ENCODE data around the gene RAP1GAP. TPM values are rescaled to one million over a fixed set of nuclear protein-coding genes. Genes with fewer than 3 reads are reported as not detected.
A peak's percentile ranks its signal among the peaks of the same experiment; 100 is the strongest.

RAP1GAP gene
- total RNA-seq, 2 donors from 2014 or later = 29.6 to 36.3 TPM

- Histone ChIP-seq H3K4me1 (no peaks in the 10 kb centered on the region), H3K9ac (ENCODE audit: low read depth in 2 of 2, low read length in 2 of 2) (no peak overlapping the region), H3K36me3 (no peaks in the 10 kb centered on the region), H3K9me3 (no peaks in the 10 kb centered on the region), H3K27me3 (no peaks in the 10 kb centered on the region), H3K27ac (peak overlapping the region; percentile 57), H3K4me3 (no peak overlapping the region)
- TF ChIP-seq, protein P1, sequence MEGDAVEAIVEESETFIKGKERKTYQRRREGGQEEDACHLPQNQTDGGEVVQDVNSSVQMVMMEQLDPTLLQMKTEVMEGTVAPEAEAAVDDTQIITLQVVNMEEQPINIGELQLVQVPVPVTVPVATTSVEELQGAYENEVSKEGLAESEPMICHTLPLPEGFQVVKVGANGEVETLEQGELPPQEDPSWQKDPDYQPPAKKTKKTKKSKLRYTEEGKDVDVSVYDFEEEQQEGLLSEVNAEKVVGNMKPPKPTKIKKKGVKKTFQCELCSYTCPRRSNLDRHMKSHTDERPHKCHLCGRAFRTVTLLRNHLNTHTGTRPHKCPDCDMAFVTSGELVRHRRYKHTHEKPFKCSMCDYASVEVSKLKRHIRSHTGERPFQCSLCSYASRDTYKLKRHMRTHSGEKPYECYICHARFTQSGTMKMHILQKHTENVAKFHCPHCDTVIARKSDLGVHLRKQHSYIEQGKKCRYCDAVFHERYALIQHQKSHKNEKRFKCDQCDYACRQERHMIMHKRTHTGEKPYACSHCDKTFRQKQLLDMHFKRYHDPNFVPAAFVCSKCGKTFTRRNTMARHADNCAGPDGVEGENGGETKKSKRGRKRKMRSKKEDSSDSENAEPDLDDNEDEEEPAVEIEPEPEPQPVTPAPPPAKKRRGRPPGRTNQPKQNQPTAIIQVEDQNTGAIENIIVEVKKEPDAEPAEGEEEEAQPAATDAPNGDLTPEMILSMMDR (IDR thresholded peaks at IDR 0.05) = no peak
- DNase-seq = peak; percentile 98
- intact Hi-C loops (cut with DNase I) = no loop called here
Observed at GRCh38 chr1:21607549-21608529, 61.3 kb downstream of the RAP1GAP start.

DNA sequence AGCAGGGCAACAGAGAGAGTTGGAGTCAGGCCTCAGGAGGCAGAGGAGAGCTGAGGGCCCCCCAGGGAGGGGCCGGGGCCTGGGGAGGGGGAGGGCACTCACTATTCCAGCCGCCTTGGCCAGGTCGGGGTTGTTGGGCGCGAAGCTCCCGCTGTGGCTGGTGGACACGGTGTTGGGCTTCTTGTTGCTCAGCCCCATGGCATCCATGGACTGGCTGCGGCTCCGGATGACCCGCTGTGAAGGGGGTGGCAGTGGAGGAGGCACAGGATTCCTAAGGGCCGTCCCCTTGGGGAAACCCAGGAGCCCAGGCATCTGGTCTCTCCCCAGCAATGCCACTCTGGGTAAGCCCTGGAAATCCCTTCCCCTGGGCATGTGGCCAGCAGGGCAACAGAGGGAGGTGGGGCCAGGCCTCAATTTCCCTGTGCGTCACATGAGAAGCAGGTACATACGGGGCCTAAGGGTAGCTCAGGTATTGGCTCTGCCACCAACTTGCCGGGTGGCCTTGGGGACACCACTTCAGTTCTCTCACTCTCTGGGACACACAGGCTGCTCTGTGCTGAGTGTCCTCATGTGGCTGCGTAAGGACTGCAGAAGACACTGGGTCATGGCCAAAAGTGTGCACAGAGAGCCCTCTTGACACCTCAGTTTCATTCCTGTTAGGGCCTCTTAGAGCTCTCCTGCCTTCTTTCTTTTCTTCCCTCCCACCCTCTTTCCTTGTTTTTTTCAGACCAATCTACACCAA lies 63.0 kb downstream of the RAP1GAP start:
- H3K4me1 ChIP-seq = no peaks in the 10 kb centered on the region
- intact Hi-C loops (cut with DNase I) = no loop called here
- H3K9me3 ChIP-seq = no peaks in the 10 kb centered on the region
- H3K27ac ChIP-seq = no peak overlapping the region
- no peaks in the 10 kb centered on the region for H3K36me3 ChIP-seq
- TF ChIP-seq, protein P1 (IDR thresholded peaks at IDR 0.05) = no peak
- no peak for DNase-seq
- H3K27me3 ChIP-seq = no peaks in the 10 kb centered on the region
- no peak overlapping the region for H3K4me3 ChIP-seq
- H3K9ac ChIP-seq (ENCODE audit: low read depth in 2 of 2, low read length in 2 of 2) = no peak overlapping the region

GRCh38 chr1:21605012-21605715 lies 64.0 kb downstream of the RAP1GAP start:
- Histone ChIP-seq H3K9me3 (no peaks in the 10 kb centered on the region), H3K36me3 (no peaks in the 10 kb centered on the region), H3K27ac (no peak overlapping the region), H3K4me3 (no peak overlapping the region), H3K27me3 (no peaks in the 10 kb centered on the region), H3K9ac (ENCODE audit: low read depth in 2 of 2, low read length in 2 of 2) (no peak overlapping the region), H3K4me1 (no peaks in the 10 kb centered on the region)
- TF ChIP-seq, protein P1 (IDR thresholded peaks at IDR 0.05) = no peak
- no peak for DNase-seq
- intact Hi-C loops (cut with DNase I) = no loop called here

DNA sequence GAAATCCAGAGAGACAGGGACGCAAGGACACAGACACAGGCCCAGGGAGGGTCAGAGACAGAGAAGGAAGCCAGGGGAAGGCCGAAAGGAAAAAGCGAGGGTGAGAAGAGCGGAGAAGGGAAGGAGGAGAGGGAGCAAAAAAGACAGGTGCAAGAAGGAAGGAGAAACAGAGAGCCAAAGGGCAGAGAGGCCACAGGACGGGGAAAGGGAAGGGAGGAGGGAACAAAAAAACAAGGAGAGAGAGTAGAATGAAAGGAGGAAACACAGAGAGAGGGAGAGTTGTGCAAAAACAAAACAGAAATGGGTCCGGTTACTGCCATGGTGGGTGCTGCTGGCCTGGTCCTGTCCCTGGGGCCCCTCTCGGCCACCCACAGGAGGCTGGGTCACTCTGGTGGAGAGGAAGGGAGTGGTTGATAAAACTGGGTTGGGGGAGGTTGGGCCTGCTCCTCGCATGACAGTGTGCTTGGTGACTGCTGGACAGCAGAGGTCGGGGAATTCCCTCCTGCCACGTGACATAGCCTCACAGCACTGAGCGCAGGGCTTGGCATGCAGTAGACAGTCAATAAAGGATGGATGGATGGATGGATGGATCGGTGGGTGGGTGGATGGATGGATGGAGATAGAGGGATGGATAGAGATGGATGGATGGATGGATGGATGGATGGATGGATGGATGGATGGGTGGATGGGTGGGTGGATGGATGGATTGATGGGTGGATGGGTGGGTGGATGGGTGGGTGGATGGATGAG lies 64.8 kb downstream of the RAP1GAP start:
- intact Hi-C loops (cut with DNase I) = no loop called here

More for the DNA sequence above, 64.8 kb downstream of the RAP1GAP start:
- Histone ChIP-seq H3K36me3 (no peaks in the 10 kb centered on the region), H3K27me3 (no peaks in the 10 kb centered on the region), H3K27ac (no peak overlapping the region), H3K4me3 (no peak overlapping the region), H3K4me1 (no peaks in the 10 kb centered on the region), H3K9me3 (no peaks in the 10 kb centered on the region), H3K9ac (ENCODE audit: low read depth in 2 of 2, low read length in 2 of 2) (no peak overlapping the region)
- DNase-seq = no peak
- TF ChIP-seq, protein P1 (IDR thresholded peaks at IDR 0.05) = no peak

All from colonic mucosa (tissue), 4 donors.